ENCODE data around the gene ELP1. TPM values are rescaled to one million over a fixed set of nuclear protein-coding genes. Genes with fewer than 3 reads are reported as not detected.
"Not testable (repeated sequence)": the region's sequence is repeated elsewhere in the genome, so short reads cannot be mapped to it uniquely, and the experiment has no call there.

ELP1 gene
- total RNA-seq, 1 donor from 2014 or later, result 20.7 TPM

GRCh38 chr9:108894225-108894997 lies 39.5 kb downstream of the ELP1 start:
- intact Hi-C loops (cut with micrococcal nuclease), result no loop called here
- no peak for ATAC-seq
- DNase-seq, result no peak

DNA sequence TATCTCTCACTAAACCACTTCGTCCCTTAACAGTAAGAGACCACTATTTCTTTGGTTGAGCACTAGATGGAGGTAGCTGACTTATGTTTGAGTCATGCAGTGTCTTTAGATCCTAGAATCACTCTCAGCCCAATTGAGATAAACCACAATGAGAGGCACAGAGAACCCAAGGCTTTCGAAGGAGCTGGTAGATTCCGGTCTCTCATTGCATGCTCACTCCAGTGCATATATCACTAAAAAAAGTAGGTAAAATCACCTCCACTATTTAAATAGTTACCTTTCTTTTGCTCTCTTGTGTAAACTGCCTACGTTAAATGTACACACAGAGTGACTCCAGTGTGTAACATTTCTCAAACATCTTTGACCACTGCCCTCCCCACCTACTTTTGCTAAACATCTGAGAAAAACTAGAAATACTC lies 44.3 kb downstream of the ELP1 start:
- no peak for DNase-seq
- intact Hi-C loops (cut with micrococcal nuclease), result no loop called here
- ATAC-seq, result peak; percentile 79

- intact Hi-C loops (cut with micrococcal nuclease); DNase-seq: not testable (repeated sequence)
Observed at GRCh38 chr9:108886594-108887271, 47.2 kb downstream of the ELP1 start.

GRCh38 chr9:108885643-108886348 lies 48.1 kb downstream of the ELP1 start:
- peak; percentile 63 for ATAC-seq
- no peak for DNase-seq
- intact Hi-C loops (cut with micrococcal nuclease), result no loop called here

More at GRCh38 chr9:108886594-108887271, 47.2 kb downstream of the ELP1 start:
- ATAC-seq, result not testable (repeated sequence)

- ATAC-seq (no peak), DNase-seq (no peak)
- intact Hi-C loops (cut with micrococcal nuclease), result no loop called here
Observed at GRCh38 chr9:108884701-108885100, 49.2 kb downstream of the ELP1 start.

GRCh38 chr9:108883085-108883484 lies 50.8 kb downstream of the ELP1 start:
- DNase-seq (no peak), ATAC-seq (no peak)
- intact Hi-C loops (cut with micrococcal nuclease), result no loop called here

- ATAC-seq, result no peak
- intact Hi-C loops (cut with micrococcal nuclease), result no loop called here
Observed at GRCh38 chr9:108882052-108882888, 51.7 kb downstream of the ELP1 start.

GRCh38 chr9:108880738-108881316 lies 53.1 kb downstream of the ELP1 start:
- intact Hi-C loops (cut with micrococcal nuclease), result no loop called here
- ATAC-seq (no peak), DNase-seq (no peak)

More at GRCh38 chr9:108882052-108882888, 51.7 kb downstream of the ELP1 start:
- no peak for DNase-seq

GRCh38 chr9:108877524-108877923 lies 56.4 kb downstream of the ELP1 start:
- DNase-seq, result no peak
- intact Hi-C loops (cut with micrococcal nuclease), result no loop called here
- no peak for ATAC-seq

DNA sequence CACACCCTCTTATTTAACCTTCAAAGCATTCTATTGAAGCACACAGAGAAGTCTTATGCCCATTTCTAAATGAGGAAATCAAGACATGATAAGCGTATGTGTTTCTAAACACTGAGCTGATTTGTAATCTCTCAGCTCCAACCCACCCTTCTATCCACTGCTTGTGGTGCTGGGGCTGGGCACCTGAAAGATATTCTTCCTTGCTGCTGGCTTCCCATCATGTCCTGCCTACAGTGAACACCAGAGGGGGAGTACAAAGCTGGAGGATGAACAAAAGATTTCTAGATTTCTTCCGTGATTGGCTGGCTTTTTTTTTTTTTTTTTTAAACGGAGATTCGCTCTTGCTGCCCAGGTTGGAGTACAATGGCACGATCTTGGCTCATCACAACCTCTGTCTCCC lies 57.5 kb downstream of the ELP1 start:
- intact Hi-C loops (cut with micrococcal nuclease), result no loop called here
- ATAC-seq, result no peak
- no peak for DNase-seq

GRCh38 chr9:108874058-108874788 lies 59.7 kb downstream of the ELP1 start:
- ATAC-seq (no peak), DNase-seq (no peak)
- intact Hi-C loops (cut with micrococcal nuclease), result no loop called here

GRCh38 chr9:108869092-108869725 lies 64.7 kb downstream of the ELP1 start:
- intact Hi-C loops (cut with micrococcal nuclease), result no loop called here
- DNase-seq (no peak), ATAC-seq (no peak)

- DNase-seq, result no peak
Observed at GRCh38 chr9:108867829-108868228, 66.1 kb downstream of the ELP1 start.

DNA sequence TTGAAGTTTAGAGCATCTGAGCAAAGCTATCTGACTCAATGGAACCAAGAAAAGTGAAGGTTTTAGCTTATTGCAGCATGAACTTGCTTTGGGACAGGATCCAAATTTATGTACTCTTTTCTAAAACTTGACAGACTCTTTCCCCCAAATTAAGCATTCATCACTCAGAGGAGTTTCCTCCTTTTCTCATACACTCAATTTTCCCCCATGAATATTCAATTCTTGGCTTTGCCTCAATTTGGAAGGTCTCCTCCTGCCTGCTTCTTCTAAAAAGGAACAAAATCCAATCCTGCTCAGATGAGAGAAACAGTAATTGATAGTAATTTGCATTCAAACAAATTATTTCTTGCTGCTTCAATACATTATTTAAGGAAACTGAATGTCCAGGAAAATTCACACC lies 66.8 kb downstream of the ELP1 start:
- DNase-seq (no peak), ATAC-seq (no peak)
- intact Hi-C loops (cut with micrococcal nuclease), result no loop called here

More at GRCh38 chr9:108867829-108868228, 66.1 kb downstream of the ELP1 start:
- intact Hi-C loops (cut with micrococcal nuclease), result no loop called here
- no peak for ATAC-seq

GRCh38 chr9:108866001-108866420 lies 67.9 kb downstream of the ELP1 start:
- intact Hi-C loops (cut with micrococcal nuclease), result no loop called here
- no peak for DNase-seq
- ATAC-seq, result peak; percentile 82

DNA sequence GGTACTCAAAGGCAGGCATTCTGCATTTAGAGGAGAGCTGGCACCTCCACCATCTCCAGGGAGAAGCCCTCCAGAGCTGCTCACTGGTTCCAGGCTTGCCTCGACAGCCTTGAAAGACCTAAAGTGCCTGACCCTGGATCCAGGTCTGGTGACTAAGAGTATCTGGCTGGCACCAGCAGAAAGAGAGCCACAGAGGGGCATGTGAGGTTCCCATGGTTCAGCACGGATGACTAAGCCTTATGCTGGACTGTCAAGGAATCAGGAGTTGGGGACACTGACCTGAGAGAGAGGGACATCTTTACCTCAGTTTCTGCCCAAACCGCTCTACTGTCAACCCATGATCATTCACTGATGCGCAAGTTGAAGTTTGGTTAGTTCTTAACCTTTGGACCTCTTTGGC lies 68.9 kb downstream of the ELP1 start:
- intact Hi-C loops (cut with micrococcal nuclease), result no loop called here
- peak; percentile 44 for ATAC-seq
- DNase-seq, result no peak

GRCh38 chr9:108864446-108864845 lies 69.5 kb downstream of the ELP1 start:
- no peak for DNase-seq
- ATAC-seq, result no peak
- intact Hi-C loops (cut with micrococcal nuclease), result no loop called here

- intact Hi-C loops (cut with micrococcal nuclease), result no loop called here
- ATAC-seq, result no peak
- no peak for DNase-seq
Observed at GRCh38 chr9:108863891-108864290, 70.0 kb downstream of the ELP1 start.
